K562 (cell line): ENCODE results near the gene ERP29. TPM values are rescaled to one million over a fixed set of nuclear protein-coding genes. Genes with fewer than 3 reads are reported as not detected.

Source experiments
- ARID1B ChIP-seq: fragments of 450-650 bp; IDR thresholded peaks from 2 replicates; pipeline ENCODE4 v1.6.1; 2016; ENCODE audit warnings: antibody characterized with exemption, mild to moderate bottlenecking, inconsistent platforms
- ELF1 ChIP-seq: fragments of 200-800 bp; sonication (Bioruptor generic); IDR thresholded peaks from 2 replicates; pipeline ENCODE4 v1.6.1; 2016; ENCODE audit warnings: missing genetic modification characterization, missing compliant biosample characterization
- GATA2 ChIP-seq: sonication (generic); formaldehyde crosslinking; IDR thresholded peaks from 2 replicates; pipeline ENCODE4 v1.4.0; 2020; ENCODE audit warnings: mild to moderate bottlenecking, missing genetic modification reagents
- MAFG ChIP-seq: fragments of 450-650 bp; conservative IDR thresholded peaks from 2 replicates; pipeline ENCODE4 v1.6.1; 2016; ENCODE audit warnings: missing genetic modification characterization, missing compliant biosample characterization
- SMARCA4 ChIP-seq: fragments of 450-650 bp; IDR thresholded peaks from 2 replicates; pipeline ENCODE4 v1.6.1; 2016
- SPI1 ChIP-seq: IDR thresholded peaks from 2 replicates; pipeline ENCODE4 v1.6.1; 2011; ENCODE audit warnings: low read depth, low read length, control low read depth, borderline replicate concordance
- TAL1 ChIP-seq: fragments of 450-650 bp; IDR thresholded peaks from 2 replicates; pipeline ENCODE4 v1.6.1; 2016; ENCODE audit warnings: mild to moderate bottlenecking
- ZNF12 ChIP-seq: sonication (generic); formaldehyde crosslinking; IDR thresholded peaks from 2 replicates; pipeline ENCODE4 v1.4.0; 2020; ENCODE audit warnings: mild to moderate bottlenecking, missing genetic modification reagents
- ZNF165 ChIP-seq: fragments of 250-450 bp; sonication (Bioruptor Pico); IDR thresholded peaks from 2 replicates; pipeline ENCODE4 v1.4.0; 2020; ENCODE audit warnings: borderline replicate concordance
- polyA plus RNA-seq, 8 experiments: library from polyadenylated mRNA; depleted of rRNA in 4 of 8; stranded (reverse) in 5 of 8; unstranded in 3 of 8; fragments of >200 nt; fragmentation: Nextera tagmentation in 2 of 8; fragmentation: Illumina TruSeq in 1 of 8; extraction: Ambion mirVana in 2 of 8; extraction: Trizol in 1 of 8; gene quantifications; 2 replicates each; pipeline versions ENCODE4 v1.2.1 to v1.2.3, GENCODE V29; 2011 to 2014; ENCODE audit warnings: inconsistent platforms in 1 of 8, missing spikeins in 1 of 8
- total RNA-seq, 7 experiments: library from RNA; depleted of rRNA in 6 of 7; stranded (reverse); fragments of >200 nt in 6 of 7; fragmentation: Illumina TruSeq in 2 of 7; extraction: Trizol in 2 of 7; gene quantifications; 2 replicates each; pipeline versions ENCODE4 v1.2.1 to v1.2.3, GENCODE V29; 2011 to 2021; ENCODE audit warnings: low replicate concordance in 1 of 7
- TF ChIP-seq, protein P1 (sequence below): fragments of 450-650 bp; IDR thresholded peaks from 2 replicates; pipeline ENCODE4 v1.6.1; 2017; ENCODE audit warnings: antibody characterized with exemption, mild to moderate bottlenecking

ERP29 gene
- total and polyA plus RNA-seq, 9 of the 15 experiments (the other 6 are each of a cell fraction or from before 2014, with no cell fraction given) = 42.4 to 146 (median 111) TPM

- TF ChIP-seq GATA2 (CRISPR knock-in tag) (peak; percentile 70), ZNF12 (no peak), ZNF165 (CRISPR knock-in tag) (no peak), ARID1B (peak; percentile 62), SPI1 (peak; percentile 85), MAFG (tag) (peak; percentile 41; the same call in 1 of the 2 replicates), ELF1 (tag) (peak; percentile 83), TAL1 (peak; percentile 31; the same call in 1 of the 2 replicates), SMARCA4 (peak; percentile 63)
- TF ChIP-seq, protein P1, sequence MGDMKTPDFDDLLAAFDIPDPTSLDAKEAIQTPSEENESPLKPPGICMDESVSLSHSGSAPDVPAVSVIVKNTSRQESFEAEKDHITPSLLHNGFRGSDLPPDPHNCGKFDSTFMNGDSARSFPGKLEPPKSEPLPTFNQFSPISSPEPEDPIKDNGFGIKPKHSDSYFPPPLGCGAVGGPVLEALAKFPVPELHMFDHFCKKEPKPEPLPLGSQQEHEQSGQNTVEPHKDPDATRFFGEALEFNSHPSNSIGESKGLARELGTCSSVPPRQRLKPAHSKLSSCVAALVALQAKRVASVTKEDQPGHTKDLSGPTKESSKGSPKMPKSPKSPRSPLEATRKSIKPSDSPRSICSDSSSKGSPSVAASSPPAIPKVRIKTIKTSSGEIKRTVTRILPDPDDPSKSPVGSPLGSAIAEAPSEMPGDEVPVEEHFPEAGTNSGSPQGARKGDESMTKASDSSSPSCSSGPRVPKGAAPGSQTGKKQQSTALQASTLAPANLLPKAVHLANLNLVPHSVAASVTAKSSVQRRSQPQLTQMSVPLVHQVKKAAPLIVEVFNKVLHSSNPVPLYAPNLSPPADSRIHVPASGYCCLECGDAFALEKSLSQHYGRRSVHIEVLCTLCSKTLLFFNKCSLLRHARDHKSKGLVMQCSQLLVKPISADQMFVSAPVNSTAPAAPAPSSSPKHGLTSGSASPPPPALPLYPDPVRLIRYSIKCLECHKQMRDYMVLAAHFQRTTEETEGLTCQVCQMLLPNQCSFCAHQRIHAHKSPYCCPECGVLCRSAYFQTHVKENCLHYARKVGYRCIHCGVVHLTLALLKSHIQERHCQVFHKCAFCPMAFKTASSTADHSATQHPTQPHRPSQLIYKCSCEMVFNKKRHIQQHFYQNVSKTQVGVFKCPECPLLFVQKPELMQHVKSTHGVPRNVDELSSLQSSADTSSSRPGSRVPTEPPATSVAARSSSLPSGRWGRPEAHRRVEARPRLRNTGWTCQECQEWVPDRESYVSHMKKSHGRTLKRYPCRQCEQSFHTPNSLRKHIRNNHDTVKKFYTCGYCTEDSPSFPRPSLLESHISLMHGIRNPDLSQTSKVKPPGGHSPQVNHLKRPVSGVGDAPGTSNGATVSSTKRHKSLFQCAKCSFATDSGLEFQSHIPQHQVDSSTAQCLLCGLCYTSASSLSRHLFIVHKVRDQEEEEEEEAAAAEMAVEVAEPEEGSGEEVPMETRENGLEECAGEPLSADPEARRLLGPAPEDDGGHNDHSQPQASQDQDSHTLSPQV = peak; percentile 60; the same call in 1 of the 2 replicates
Measured at GRCh38 chr12:111978545-111978944, 34.7 kb upstream of the ERP29 start (continued).
